Transverse colon (tissue), 4 donors: ENCODE measurements around the gene CPNE4. TPM values are rescaled to one million over a fixed set of nuclear protein-coding genes. Genes with fewer than 3 reads are reported as not detected.

ENCODE experiments used
- DNase-seq: peaks from one replicate; pipeline ENCODE4 v3.0.0-alpha.2; 2019
- H3K27ac ChIP-seq, 4 donors: fragments of 200-600 bp; sonication (generic); 2 replicates each; pipeline ENCODE4 v1.5.1; 2016 to 2018; ENCODE audit warnings: inconsistent platforms in 4 of 4
- H3K27me3 ChIP-seq: fragments of 200-600 bp; sonication (generic); 2 replicates; pipeline ENCODE4 v1.5.1; 2017; ENCODE audit warnings: inconsistent platforms
- H3K36me3 ChIP-seq, 4 donors: fragments of 200-600 bp; sonication (generic); 2 replicates each; pipeline ENCODE4 v1.5.1; 2017 to 2019; ENCODE audit warnings: inconsistent platforms in 4 of 4
- H3K4me1 ChIP-seq, 4 donors: fragments of 200-600 bp; sonication (generic); 2 replicates each; pipeline ENCODE4 v1.5.1; 2017 to 2020; ENCODE audit warnings: inconsistent platforms in 4 of 4
- H3K4me3 ChIP-seq, 4 donors: fragments of 200-600 bp; sonication (generic); 1 replicate in 1 of 4; 2 replicates in 3 of 4; pipeline versions ENCODE4 v1.5.1 to v1.6.1; 2017 to 2019; ENCODE audit warnings: inconsistent platforms in 4 of 4
- H3K9me3 ChIP-seq, 2 donors: fragments of 200-600 bp; sonication (generic); 2 replicates each; pipeline ENCODE4 v1.5.1; 2017 to 2019; ENCODE audit warnings: inconsistent platforms in 2 of 2
- CTCF ChIP-seq, 5 experiments: fragments of 200-600 bp in 3 of 5; fragments of 450-650 bp in 2 of 5; sonication (generic) in 3 of 5; IDR thresholded peaks; 1 replicate in 2 of 5; 2 replicates in 3 of 5; pipeline ENCODE4 v1.5.1; 2016 to 2017; ENCODE audit warnings: antibody characterized with exemption in 5 of 5, inconsistent platforms in 3 of 5, mild to moderate bottlenecking in 2 of 5, moderate library complexity in 1 of 5
- EP300 ChIP-seq: sonication (generic); formaldehyde crosslinking; IDR thresholded peaks from one replicate; pipeline ENCODE4 v1.6.1; 2017; ENCODE audit warnings: antibody characterized with exemption, low read depth
- POLR2A ChIP-seq: fragments of 450-650 bp; IDR thresholded peaks from one replicate; pipeline ENCODE4 v1.6.1; 2016; ENCODE audit warnings: antibody characterized with exemption, mild to moderate bottlenecking, moderate library complexity
- POLR2AphosphoS5 ChIP-seq, 3 donors: sonication (generic); formaldehyde crosslinking; IDR thresholded peaks; one replicate each; pipeline ENCODE4 v1.6.1; 2016; ENCODE audit warnings: antibody characterized with exemption in 3 of 3
- WGBS, 2 donors: methylation state at CpG; one replicate each; pipeline ENCODE4 v1.1.5; 2018; ENCODE audit warnings: low coverage in 1 of 2; 5-methylcytosine and 5-hydroxymethylcytosine counted together
- in situ Hi-C, 4 donors: fragments of 200-750 bp; cut with MboI; loops; one replicate each; pipeline versions ENCODE4 v1.15.0 to v1.15.1; 2017; ENCODE audit warnings: low sequenced_read_pairs in 3 of 4, low pct_ligation_motif_present in 1 of 4, low pct_unique_long_range_greater_than_20kb in 1 of 4
- intact Hi-C: fragments of 100-400 bp; cut with DNase I; formaldehyde crosslinking; loops from one replicate; pipeline ENCODE4 v1.15.1; 2023; ENCODE audit warnings: low total_unique reads
- total RNA-seq, 4 donors: library from RNA; depleted of rRNA; stranded (reverse); fragments of >200 nt; gene quantifications; one replicate each; pipeline ENCODE4 v1.1.0, GENCODE V29; 2016

CPNE4 gene
- total RNA-seq, 4 donors from 2014 or later = 0.16 to 1.5 TPM; not detected in 2

- DNase-seq = no peak
- H3K9me3 ChIP-seq = no peaks in the 10 kb centered on the region
- whole genome bisulfite sequencing, 2 donors = 89 to 92% methylated on average over 5 of the region's 5 CpGs
- intact Hi-C loops (no loop called here), in situ Hi-C loops (no loop called here)
- no peak overlapping the region for H3K27ac ChIP-seq
- no peaks in the 10 kb centered on the region for H3K27me3 ChIP-seq
- no peaks in the 10 kb centered on the region for H3K36me3 ChIP-seq
- TF ChIP-seq CTCF (IDR thresholded peaks at IDR 0.05) (no peak), POLR2A (no peak), POLR2AphosphoS5 (IDR thresholded peaks at IDR 0.05) (no peak), EP300 (no peak)
- no peak overlapping the region for H3K4me3 ChIP-seq
- H3K4me1 ChIP-seq = no peaks in the 10 kb centered on the region
Observed at GRCh38 chr3:131796111-131796510, 238.7 kb downstream of the CPNE4 start.

GRCh38 chr3:131795390-131796090 lies 239.3 kb downstream of the CPNE4 start:
- in situ Hi-C loops = no loop called here
- Histone ChIP-seq H3K4me3 (no peak overlapping the region), H3K9me3 (no peaks in the 10 kb centered on the region), H3K4me1 (no peaks in the 10 kb centered on the region), H3K27me3 (no peaks in the 10 kb centered on the region), H3K36me3 (no peaks in the 10 kb centered on the region), H3K27ac (no peak overlapping the region)
- TF ChIP-seq CTCF (IDR thresholded peaks at IDR 0.05) = no peak
- no peak for TF ChIP-seq POLR2A
- no peak for TF ChIP-seq POLR2AphosphoS5 (IDR thresholded peaks at IDR 0.05)
- TF ChIP-seq EP300 = no peak
- WGBS, 2 donors = 69 to 73% methylated on average over 2 to 3 of the region's 3 CpGs
- no peak for DNase-seq
- intact Hi-C loops = no loop called here

- intact Hi-C loops = no loop called here
- no peaks in the 10 kb centered on the region for H3K4me1 ChIP-seq
- H3K9me3 ChIP-seq = no peaks in the 10 kb centered on the region
- H3K27ac ChIP-seq = no peak overlapping the region
- H3K27me3 ChIP-seq = no peaks in the 10 kb centered on the region
- in situ Hi-C loops = no loop called here
- 0 to 37% methylated on average over 1 to 5 of the region's 5 CpGs for WGBS, 2 donors
- H3K4me3 ChIP-seq = no peak overlapping the region
- DNase-seq = no peak
- TF ChIP-seq POLR2A = no peak
- peak; percentile 61 to 77 (median 62) for TF ChIP-seq CTCF (IDR thresholded peaks at IDR 0.05)
- H3K36me3 ChIP-seq = no peaks in the 10 kb centered on the region
Observed at GRCh38 chr3:131794766-131795388, 239.9 kb downstream of the CPNE4 start.

GRCh38 chr3:131793870-131794269 lies 240.9 kb downstream of the CPNE4 start:
- TF ChIP-seq POLR2AphosphoS5 (IDR thresholded peaks at IDR 0.05) (no peak), POLR2A (no peak), EP300 (no peak), CTCF (IDR thresholded peaks at IDR 0.05) (no peak)
- intact Hi-C loops (no loop called here), in situ Hi-C loops (no loop called here)
- no peaks in the 10 kb centered on the region for H3K4me1 ChIP-seq
- no peak for DNase-seq
- no peak overlapping the region for H3K27ac ChIP-seq
- H3K27me3 ChIP-seq = no peaks in the 10 kb centered on the region
- no peak overlapping the region for H3K4me3 ChIP-seq
- no peaks in the 10 kb centered on the region for H3K9me3 ChIP-seq
- H3K36me3 ChIP-seq = no peaks in the 10 kb centered on the region
